ENCODE measurements around the gene GDPD4.

GRCh38 chr11:77206264-77207018 lies 95.0 kb downstream of the GDPD4 start:
- TF ChIP-seq ETV1 (tag; conservative IDR thresholded peaks at IDR 0.05; ENCODE audit: low read depth) = no peak
- TF ChIP-seq MGA (IDR thresholded peaks at IDR 0.05) = no peak
- no peak for TF ChIP-seq FOXJ3 (CRISPR knock-in tag; IDR thresholded peaks at IDR 0.05)
- no peak for TF ChIP-seq MLX (CRISPR knock-in tag; conservative IDR thresholded peaks at IDR 0.05)
- TF ChIP-seq CBFB (CRISPR knock-in tag; IDR thresholded peaks at IDR 0.05) = no peak
- no peak for TF ChIP-seq RBBP5 (IDR thresholded peaks at IDR 0.05; ENCODE audit: borderline replicate concordance, insufficient read depth, low read length, poor library complexity, severe bottlenecking)
- TF ChIP-seq KLF16 (IDR thresholded peaks at IDR 0.05) = no peak
- no peak for TF ChIP-seq TCF7L2 (IDR thresholded peaks at IDR 0.05; ENCODE audit: low read depth, low read length)
- no peak for TF ChIP-seq USF1 (CRISPR knock-in tag; IDR thresholded peaks at IDR 0.05)
- TF ChIP-seq CTCF (IDR thresholded peaks at IDR 0.05 in 2 of 3, conservative IDR thresholded peaks at IDR 0.05 in 1 of 3; ENCODE audit: insufficient read depth in 2 of 3, low read depth in 1 of 3, low read length in 3 of 3) = no peak
- no peak for TF ChIP-seq NFIC (IDR thresholded peaks at IDR 0.05)
